A204.1 (cell line): Measurements from ENCODE around the gene LIPG.

Source experiments
- FAIRE-seq: peaks from 2 replicates; lab custom pipeline; 2012; peaks lifted over from hg19 to GRCh38; lab: Jason Lieb, UNC

LIPG gene

GRCh38 chr18:49639643-49640391, 78.0 kb downstream of the LIPG start:
- no peak for FAIRE-seq

DNA sequence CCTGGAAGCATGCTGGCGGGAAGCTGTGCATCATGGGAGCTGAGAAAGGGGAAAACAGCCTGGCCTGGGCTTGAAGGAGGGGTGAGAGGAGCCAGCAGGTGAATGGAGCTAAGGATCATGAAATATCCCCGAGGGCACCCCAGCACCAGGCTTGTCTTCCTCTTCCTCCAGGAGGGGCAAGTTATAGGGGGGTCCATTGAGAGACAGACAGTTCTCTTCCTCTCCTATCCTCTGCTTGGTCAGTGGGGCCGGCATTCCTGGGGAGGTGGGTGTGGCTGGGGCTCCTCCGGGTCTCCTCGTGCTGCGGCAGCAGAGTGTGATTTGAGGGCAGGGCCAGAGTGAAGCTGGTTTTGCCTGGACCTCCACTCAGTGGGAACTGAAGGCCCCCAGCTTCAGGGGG, 78.9 kb downstream of the LIPG start:
- FAIRE-seq = no peak

DNA sequence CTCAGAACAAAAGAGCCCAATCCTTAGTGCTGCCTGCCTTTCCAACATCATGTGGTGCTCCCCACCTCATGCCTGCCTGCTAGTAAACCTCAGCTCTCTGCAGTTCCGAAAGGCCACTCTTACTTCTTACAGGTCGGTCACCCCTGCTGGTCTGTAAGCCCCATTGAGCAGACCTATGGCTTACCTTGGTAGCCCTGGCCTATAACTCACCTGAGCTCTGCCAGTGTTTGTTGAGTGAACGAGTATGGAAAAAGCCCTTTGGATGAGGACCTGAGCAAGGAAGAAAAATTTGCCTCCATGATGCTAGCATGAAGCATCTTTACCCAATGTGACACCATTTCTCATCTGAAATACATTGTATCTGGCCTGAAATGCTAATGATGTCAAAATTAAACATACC, 83.3 kb downstream of the LIPG start:
- no peak for FAIRE-seq

DNA sequence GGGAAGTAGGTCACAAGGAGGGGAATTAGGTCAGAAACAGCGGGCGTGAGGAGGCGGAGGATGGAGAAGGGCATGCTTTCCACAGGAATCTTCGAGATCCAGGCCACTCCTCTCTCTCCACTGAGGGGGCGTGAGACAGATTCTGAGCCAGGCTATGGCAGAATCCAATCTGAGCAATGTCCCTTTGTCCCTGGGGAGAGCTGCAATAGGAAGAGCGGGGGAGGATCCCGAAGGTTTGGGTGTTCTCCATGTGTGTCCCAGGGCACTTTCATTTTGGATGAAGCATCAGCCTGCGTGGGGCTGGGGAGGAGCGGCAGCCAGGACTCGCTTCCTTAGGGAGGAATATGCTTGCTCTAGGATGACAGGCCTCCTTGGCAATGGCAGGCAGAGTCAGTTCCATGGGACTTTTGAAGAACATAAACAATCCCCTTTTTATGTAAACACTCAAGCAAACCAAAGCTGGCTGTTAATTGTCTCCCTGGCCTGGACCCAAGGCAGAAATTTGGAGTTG, 84.0 kb downstream of the LIPG start:
- no peak for FAIRE-seq

DNA sequence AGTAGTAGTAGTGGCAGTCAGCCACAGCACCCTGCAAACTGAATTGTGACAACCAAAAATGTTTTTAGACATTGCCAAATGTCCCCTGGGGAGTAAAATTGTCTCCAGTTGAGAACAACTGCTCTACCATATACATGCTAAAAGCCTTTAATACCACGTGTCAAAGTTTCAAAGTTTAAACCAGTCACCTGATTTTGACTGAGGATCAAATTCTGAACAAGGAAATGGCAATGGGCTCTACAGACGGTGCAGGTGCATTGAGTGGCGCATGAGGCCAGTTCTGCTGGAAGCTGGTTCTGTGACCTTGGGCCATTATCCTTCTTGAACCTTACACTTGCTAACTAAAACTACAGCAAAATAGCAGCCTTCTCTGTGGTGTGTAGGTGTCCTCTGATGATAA, 85.0 kb downstream of the LIPG start:
- FAIRE-seq = no peak

DNA sequence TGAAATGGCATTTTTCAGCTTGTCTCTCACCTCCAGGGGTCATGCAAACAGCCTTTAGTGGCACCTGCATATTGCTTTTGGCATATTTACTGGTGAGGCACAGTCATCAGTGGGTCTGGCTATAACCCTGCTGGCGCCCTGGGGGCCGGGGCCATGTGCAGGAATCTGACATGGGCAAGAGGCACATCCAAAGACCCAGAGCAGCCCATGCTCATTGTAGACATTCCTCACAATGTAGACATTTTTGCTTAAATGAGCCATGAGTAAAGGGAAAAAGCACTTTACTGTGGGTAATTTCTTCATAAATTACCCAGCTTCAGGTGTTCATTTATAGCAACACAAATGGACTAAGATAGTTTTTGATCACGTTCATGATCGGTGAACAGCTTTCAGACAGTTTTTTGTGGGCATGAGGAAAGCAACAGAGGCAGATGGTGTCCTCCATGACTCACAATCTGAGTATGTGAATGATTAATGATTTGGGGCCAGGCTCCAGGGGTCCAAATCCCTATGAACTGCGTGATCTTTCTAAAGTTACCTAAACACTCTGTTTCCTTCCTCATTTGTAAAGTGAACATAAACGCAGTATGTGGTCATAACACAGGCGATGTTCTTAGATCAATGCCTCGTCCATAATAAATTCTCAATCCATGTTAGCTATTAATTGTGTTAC, 85.8 kb downstream of the LIPG start:
- no peak for FAIRE-seq

- FAIRE-seq = no peak
Measured at GRCh38 chr18:49648326-49648725, 86.5 kb downstream of the LIPG start.
